GM18511 (cell line): Measurements from ENCODE around the gene RUSC2.
"Not testable (repeated sequence)": the region's sequence is repeated elsewhere in the genome, so short reads cannot be mapped to it uniquely, and the experiment has no call there.

Experiments used
- ATAC-seq: cut with Tn5 transposase; IDR thresholded peaks from one replicate; pipeline ENCODE4 v1.9.1; 2021; ENCODE audit warnings: mild to moderate bottlenecking, moderate library complexity; ENCODE audit not compliant: unreplicated experiment

RUSC2 gene

DNA sequence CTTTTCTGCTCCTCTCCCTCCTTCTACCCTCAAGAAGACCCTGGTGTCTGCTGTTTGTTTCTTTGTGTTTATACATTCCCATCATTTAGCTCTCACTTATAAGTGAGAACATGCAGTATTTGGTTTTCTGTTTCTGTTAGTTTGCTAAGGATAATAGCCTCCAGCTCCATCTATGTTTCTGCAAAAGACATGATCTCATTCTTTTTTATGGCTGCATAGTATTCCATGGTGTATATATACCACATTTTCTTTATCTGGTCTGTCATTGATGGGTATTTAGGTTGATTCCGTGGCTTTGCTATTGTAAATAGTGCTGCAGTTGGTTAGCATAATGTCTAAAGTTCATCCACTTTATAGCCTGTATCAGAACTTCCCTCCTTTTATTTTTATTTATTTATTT, 3.2 kb downstream of the RUSC2 start:
- not testable (repeated sequence) for ATAC-seq

DNA sequence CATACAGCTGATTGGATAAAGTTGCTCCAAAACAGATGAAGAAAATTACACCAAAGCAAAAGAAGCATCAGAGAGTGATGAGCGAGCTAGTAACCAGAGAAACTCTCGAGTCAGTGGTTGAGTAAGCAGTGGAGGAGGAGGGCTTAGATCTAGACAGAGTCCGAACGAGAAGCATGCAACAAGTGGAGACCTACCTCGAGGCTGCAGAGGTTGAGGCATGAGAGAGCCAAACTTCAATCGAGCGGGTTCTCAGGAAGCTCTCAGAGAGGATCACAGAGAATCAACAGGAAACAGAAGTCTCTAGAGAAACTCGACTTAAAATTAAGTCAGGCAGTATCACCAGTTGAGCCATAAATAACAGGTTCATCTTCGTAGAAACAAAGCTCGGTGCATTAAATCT, 6.1 kb downstream of the RUSC2 start:
- no peak for ATAC-seq

DNA sequence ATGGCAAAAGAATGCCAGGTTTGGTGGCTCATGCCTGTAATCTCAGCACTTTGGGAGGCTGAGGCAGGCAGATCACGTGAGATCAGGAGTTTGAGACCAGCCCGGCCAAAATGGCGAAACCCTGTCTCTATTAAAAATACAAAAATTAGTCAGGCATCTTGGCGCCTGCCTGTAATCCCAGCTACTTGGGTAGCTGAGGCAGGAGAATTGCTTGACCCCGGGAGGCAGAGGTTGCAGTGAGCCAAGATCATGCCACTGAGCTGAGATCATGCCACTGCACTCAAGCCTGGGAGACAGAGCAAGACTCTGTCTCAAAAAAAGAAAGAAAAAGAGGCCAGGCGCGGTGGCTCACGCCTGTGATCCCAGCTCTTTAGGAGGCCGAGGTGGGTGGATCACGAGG, 8.3 kb downstream of the RUSC2 start:
- ATAC-seq, result not testable (repeated sequence)

DNA sequence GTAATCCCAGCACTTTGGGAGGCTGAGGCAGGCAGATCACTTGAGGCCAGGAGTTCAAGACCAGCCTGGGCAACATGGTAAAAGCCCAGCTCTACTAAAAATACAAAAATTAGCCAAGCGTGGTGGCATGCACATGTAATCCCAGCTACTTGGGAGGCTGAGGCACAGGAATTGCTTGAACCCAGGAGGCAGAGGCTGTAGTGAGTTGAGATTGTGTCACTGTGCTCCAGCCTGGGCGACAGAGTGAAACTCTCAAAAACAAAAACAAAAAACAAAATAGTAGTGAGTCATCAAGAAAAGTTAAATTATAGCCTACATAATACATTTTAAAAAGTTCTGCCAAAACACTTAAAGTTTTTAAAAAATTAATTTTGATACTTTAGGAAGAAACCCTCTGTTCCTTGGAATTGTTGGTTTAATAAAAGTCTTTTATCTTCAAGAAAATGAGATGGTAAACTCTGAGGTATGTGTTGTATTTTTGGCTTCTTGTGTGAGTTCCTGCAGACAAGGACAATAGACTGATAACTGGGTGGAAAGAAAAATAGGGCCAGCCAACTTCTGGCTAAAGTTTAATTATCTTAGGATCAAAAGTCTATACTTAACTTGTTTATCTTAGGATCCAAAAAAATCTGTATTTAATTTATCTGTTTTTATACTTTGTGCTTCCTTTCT, 9.3 kb downstream of the RUSC2 start:
- no peak for ATAC-seq

DNA sequence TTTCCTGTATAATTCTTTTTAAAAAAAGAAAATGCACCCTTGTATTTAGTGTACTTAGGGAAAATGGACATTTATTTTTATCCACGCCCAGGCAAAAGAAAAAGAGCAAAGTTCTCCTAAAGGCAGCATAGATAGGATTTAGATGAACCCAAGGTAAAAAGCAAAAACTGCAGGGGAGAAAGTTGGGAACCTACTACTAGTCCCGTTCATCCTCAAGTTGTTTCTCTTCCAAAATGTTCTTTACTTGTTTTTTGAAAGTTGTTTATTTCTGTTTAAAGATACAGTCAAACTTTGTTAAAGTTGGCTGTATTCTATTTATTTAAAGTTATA, 9.8 kb downstream of the RUSC2 start:
- ATAC-seq, result no peak

DNA sequence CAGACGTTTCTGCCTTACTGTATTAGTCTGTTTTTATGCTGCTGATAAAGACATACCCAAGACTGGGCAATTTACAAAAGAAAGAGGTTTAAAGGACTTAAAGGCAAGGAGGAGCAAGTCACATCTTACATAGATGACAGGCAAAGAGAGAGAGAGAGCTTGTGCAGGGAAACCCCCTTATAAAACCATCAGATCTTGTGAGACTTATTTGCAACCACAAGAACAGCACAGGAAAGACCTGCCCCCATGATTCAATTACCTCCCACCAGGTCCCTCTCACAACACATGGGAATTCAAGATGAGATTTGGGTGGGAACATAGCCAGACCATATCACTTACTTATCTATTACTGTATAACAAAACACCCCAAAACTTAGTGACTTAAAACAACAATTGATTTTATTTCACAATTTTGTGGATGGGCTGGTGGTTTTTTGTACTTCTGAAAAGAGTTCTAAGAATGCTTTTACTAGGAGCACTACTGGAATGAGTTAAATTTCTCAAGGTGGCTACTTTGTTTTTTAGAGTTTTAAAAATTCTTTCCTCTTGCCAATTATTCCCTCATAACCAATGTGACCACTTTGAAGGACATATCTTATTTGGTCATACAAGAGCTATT, 10.3 kb downstream of the RUSC2 start:
- ATAC-seq, result no peak

DNA sequence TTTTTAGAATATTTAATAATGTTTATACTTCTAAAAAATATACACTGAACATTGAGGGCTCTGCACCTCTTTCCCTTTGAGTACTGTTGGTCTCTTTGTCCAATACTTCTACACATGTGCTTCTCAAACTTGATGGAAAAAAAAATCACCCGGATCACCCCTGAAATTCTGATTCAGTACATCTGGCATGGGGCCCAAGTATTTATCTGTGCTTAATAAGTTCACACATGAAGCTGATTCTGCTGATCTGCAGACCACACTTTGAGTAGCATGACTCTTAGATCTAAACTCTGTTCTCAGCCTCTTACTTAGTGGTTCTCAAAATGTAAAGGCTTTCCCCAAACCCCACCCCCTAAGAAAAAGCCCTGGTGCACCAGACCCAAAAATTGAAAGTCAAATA, 12.0 kb downstream of the RUSC2 start:
- ATAC-seq, result no peak

DNA sequence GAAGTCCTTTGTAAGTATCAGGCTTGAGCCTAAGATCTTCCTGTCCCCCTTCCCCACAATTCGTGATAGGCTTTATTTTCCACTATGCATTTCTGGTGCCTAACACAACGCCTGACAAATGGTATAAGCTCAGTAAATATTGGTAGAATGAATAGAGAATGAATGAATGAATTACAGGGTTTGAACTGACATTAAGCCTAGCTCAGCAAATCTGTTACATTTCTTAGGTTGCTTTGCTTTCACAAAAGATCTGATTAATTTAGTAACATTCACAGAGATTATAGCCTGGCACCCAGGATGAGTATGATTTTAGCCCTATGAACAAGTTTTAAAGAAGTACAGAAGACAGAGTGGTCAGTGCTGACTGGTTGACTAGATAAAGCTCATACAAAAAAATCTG, 16.4 kb downstream of the RUSC2 start:
- no peak for ATAC-seq

DNA sequence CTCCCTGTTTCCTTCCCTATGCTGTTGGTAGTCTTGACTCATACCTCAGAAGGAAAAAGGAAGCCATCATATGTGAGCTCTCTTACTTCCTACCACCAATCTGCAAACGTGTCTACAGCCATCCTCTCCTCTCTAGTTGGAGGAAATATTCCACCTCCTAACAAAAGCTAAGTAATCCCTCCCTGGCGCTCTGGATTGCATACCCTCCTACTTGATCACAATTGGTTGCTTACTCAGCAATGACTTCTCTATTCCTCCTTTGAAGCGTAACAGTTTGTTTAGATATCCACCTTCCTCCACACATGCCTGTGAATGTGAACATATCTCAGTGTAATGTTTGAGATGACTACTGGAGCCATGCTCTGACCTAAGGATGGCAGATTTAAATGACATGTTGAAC, 18.2 kb downstream of the RUSC2 start:
- no peak for ATAC-seq

DNA sequence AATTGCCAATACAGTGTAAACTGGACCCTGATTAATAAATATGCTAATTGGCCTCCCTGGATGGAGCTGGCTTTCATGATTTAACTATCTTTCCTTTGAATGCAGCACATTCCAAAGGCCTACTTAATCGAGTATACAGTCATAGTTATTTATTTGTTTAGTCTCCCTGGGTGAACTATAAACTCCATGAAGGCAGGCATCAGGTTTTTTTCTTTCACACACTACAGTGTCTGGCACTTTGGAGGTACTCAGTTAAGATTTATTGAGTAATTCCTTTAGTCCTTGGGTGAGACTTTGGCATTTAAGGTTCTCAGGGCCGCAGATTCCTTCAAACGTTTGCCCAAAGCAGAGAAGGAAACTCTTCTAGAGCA, 20.5 kb downstream of the RUSC2 start:
- no peak for ATAC-seq

DNA sequence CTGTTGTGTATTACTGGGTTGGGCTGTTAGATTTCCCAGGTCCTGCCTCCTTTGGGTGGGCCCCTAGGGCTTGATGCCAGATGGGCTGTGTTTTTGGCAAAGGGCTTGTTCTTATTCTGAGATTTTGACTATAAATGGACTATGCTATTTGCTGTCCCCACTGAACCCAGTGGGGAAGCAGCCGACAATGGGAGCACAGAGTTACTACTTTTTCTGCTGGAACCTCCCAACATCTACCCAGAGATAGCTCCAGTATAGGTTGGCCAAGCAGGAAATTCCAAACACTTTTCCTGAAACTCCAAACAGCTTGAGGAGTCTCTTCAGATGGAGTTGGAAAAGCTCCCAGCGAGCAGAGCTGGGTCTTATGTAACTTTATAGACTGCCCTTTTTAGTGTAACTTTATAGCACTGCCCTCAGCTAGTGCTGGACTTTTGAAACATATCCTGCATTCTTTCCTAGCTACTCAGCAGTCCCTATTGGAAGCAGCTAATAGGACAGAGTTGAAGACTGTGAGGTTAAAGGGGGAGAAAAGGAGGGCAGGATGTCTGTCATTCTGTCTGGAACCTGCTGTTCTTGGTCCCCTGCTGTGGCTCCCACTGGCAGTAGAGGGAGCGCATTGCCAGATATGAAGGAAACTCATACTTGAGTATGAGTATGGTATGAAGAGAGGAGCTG, 21.0 kb downstream of the RUSC2 start:
- ATAC-seq, result no peak

DNA sequence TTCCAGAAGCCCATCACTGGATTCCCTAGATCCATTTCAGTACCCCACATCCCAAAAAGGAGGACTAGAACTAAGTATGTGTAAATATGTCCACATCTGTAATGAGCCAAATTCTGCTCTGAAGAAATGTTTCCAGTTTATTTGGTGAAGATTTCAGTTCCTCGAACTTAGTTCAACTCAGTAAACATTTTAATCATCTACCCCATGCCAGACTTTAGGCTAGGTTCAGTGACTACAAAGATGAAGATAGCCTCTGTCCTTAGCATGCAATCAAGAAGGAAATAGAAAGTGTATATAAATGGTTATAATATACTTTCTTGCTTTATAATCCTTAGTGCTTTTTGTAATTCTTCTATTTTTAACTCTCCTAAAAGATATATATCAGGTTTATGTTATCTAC, 21.5 kb downstream of the RUSC2 start:
- ATAC-seq, result no peak

DNA sequence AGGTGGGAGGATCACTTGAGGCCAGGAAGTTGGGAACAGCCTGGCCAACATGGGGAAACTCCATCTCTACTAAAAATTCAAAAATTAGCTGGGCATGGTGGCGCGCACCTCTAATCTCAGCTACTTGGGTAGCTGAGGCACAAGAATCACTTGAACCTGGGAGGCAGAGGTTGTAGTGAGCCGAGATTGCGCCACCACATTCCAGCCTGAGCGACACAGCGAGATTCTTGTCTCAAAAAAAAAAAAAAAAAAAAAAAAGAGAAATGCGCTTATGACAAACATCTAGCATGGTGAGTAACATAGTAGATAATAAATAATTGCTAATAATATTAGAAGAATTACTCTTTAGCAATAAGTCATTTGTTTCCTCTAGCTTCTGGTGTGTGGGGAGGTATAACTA, 25.9 kb downstream of the RUSC2 start:
- no peak for ATAC-seq

DNA sequence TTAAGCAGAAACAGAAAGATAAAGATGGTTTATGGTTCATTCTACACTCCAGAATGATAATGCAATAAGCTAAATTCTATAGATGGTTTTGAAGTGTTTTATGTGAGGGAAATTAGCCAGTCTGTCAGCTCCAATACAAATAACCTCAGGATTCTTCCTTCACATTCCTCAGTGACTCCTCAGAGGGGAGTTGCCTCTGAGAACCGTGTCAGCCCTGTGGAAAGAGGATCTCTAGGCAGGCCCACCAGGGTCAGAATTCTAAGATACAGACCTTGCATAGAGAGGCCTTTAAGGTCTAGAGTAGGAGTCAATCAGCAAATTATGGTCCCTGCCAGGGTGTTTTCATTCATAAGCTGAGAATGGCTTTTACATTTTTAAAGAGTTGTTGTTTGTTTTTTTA, 26.6 kb downstream of the RUSC2 start:
- ATAC-seq, result no peak

DNA sequence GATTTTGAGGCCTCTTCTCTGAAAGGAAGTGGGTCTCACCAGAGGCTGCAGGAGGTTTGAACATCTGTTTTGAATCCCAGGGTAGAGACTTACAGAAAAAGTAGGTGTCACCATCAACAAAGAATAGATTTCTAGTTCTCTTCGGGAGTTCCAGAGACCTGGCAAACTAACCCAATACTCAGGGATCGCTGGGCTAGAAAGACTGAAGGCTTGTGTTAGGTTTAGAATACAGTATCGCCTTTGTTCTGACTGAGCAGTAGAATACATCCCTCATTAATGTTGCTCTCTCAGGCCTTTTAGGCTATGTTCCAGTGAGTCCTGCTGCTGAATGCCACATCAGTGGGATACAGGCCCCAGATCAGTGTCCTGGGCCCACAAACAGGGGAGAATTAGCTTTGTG, 27.2 kb downstream of the RUSC2 start:
- no peak for ATAC-seq

DNA sequence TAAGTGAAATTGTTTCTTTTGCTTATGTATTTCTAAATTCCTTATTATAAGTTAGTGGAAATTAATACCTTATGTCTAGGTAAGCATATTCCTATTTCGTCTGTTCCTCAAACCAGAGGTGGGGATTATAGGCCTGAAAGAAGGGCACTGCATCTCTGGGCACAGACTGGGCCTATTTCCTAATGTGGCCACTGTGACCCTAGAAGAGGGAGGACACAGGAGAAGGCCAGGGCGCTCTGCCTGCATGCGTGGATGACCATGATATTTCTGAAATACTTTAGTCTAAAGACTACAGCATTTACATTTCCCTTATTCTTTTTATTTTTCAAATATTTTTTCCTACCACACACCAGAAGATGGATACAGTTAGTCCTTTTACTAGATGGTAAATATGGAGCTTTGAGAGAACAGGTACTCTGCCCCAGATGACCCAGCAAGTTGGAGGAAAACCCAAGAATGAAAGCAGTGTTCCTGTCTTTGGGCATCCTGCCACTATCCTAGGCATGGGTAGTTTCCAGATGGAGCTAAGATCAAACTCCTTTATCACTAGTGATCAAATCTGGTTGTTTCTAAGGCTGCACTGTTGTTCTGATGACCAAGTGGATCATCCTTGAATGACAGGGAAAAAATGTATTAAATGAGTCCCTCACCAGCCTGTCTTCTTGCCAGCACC, 27.8 kb downstream of the RUSC2 start:
- ATAC-seq, result no peak

DNA sequence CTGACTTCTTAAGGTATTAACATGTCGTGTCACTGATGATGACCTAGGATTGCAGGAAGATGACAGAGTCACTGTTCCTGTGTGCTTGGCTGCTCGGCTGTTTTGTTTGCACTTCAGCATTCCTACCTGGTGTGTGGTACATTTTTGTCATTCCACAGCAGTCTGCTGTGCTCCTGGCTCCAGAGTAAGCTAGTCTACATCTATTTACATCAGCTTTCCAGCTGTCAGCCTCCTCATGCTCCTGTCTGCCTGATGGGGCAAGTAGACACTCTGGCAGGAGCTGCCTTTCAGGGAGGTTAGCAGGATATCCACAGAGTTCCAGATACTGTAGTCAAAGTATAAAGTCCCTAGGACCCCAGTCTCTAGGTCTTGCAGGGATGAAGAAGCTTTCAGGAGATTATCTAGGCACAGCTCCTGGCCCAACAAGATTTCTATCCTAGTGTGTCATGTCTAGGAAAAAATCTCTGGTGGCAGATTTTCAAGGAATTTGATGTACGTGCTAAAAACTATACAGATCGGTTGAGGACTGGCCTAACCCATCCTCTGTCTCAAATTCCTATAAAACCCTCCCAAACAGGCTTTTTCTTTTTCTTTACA, 28.4 kb downstream of the RUSC2 start:
- no peak for ATAC-seq

DNA sequence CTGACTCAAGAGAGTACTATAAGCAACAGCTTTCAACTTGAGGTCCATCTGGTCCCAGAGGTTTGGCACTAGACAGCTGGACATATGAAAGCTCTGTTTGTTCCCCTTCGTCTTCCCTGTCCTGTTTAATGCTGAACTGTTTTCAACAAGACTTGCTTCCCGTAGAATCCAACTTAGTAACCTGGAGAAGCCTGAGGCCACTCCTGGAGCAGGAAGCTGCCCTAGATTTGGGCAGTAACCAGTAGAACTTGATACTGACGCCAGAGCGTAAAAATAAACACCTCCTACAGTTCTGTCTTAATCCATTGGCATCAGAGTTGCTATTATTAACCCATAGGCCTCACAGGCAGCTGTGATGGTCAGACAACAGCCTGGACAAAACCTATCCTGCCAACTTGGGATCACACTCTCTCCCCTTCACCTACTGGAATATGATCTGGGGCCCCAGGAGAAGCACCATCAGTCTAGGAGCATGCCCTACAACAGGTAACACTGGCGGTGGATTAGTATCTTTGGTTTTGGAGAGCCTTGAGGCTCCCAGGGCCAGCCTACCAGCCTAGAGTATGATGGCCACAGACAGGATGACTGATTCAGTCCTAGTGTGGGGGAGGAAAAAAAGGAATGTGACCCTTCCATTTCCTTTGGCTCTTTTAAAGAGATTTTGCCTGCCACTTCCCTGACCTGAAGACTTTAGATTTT, 29.2 kb downstream of the RUSC2 start:
- ATAC-seq, result no peak

DNA sequence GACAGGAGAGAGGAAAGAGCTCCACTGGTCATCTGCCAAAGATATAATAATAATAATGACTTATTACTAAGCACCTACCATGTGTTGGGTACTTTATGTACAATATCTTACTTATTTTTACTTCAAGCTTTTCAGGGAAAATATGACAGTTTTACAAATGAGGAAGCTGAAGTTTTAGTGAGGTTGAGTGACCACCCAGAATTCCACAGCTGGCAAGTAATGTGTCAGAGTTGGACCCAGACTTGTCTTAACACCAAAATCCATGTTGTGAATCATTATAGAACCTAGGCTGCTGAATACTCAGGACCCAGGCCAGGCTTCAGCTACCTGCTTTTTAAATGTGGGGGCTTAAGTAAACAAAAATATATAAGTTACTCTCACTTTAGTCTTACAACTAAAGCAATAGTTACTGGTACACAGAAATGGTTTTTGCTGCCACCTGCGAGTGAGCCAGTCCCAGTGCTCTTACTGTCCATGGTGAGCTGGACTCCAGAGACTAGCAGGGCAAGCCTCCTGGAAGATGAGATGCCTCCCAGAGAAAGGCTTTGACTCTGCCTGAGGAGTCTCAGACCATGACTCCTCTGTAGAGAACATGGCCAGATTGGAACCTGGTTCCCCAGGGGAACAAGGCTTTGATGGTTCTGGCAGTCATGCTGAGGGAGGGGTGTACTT, 29.9 kb downstream of the RUSC2 start:
- no peak for ATAC-seq

DNA sequence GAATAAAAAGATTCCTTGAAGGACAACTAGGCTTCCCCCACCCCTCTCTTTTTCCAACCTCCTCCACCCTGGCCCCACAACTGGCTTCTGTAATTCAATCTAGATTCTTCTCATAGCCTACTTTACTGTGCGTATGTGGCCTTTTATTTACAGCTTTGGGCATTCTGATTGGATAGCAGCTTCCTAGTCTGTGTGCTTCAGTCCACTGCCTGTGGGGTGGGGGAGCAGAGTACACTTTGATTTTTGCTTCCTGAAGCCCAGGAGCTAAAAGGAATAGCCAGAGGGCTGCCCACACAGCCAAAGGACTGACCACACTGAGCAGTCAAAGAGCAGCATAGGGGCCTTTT, 30.4 kb downstream of the RUSC2 start:
- ATAC-seq, result no peak

DNA sequence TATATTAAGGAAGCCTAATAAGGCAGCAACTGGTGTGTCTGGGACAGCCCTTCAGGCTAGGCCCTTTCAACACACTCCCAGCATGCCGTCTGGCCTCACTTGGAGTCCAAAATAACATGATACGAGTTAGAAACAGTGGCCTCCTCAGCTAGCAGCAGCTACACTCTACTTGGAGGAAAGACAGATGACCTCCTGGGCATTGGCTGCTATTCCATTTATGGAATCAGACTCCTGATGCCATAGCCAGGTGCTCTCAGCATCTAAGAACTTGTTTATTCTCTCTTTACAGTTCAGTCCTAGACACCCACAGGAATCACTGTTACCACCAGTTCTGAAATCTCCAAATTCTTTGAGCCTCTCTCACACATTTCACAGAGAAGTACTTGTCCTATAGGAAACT, 31.8 kb downstream of the RUSC2 start:
- ATAC-seq, result no peak
